Raji (cell line): Measurements from ENCODE around the gene LRBA.

Source experiments
- POLR2A ChIP-seq: IDR thresholded peaks from 2 replicates; pipeline ENCODE4 v1.6.1; 2011; ENCODE audit warnings: low read depth, low read length, control low read depth; ENCODE audit not compliant: insufficient read depth

The LRBA gene

GRCh38 chr4:151025759-151026158 is 10.7 kb upstream of the LRBA start:
- TF ChIP-seq POLR2A: no peak

- TF ChIP-seq POLR2A: no peak
Observed at GRCh38 chr4:151022586-151022985, 7.5 kb upstream of the LRBA start.

GRCh38 chr4:151021637-151022334 is 6.7 kb upstream of the LRBA start:
- TF ChIP-seq POLR2A: no peak

GRCh38 chr4:151015459-151016347 is 619 bp upstream of the LRBA start:
- TF ChIP-seq POLR2A: peak; percentile 95

- TF ChIP-seq POLR2A: no peak
Observed at GRCh38 chr4:151013944-151014343, 1.1 kb downstream of the LRBA start.

- no peak for TF ChIP-seq POLR2A
Observed at GRCh38 chr4:151013491-151013890, 1.6 kb downstream of the LRBA start.

- TF ChIP-seq POLR2A: no peak
Observed at GRCh38 chr4:151012820-151013219, 2.3 kb downstream of the LRBA start.

- no peak for TF ChIP-seq POLR2A
Observed at GRCh38 chr4:151012376-151012775, 2.7 kb downstream of the LRBA start.

GRCh38 chr4:151004222-151004621 is 10.9 kb downstream of the LRBA start:
- TF ChIP-seq POLR2A: no peak

GRCh38 chr4:151000747-151001429 is 14.2 kb downstream of the LRBA start:
- no peak for TF ChIP-seq POLR2A

GRCh38 chr4:150999086-150999485 is 16.0 kb downstream of the LRBA start:
- TF ChIP-seq POLR2A: no peak

- no peak for TF ChIP-seq POLR2A
Observed at GRCh38 chr4:150997141-150997540, 17.9 kb downstream of the LRBA start.

- TF ChIP-seq POLR2A: no peak
Observed at GRCh38 chr4:150994721-150995120, 20.4 kb downstream of the LRBA start.

- TF ChIP-seq POLR2A: no peak
Observed at GRCh38 chr4:150990993-150991392, 24.1 kb downstream of the LRBA start.

- no peak for TF ChIP-seq POLR2A
Observed at GRCh38 chr4:150990250-150990649, 24.8 kb downstream of the LRBA start.

GRCh38 chr4:150988238-150988637 is 26.8 kb downstream of the LRBA start:
- TF ChIP-seq POLR2A: no peak

- no peak for TF ChIP-seq POLR2A
Observed at GRCh38 chr4:150987204-150987603, 27.9 kb downstream of the LRBA start.
